Osteoblast (primary cell): ENCODE data around the gene LIPC. TPM values are rescaled to one million over a fixed set of nuclear protein-coding genes. Genes with fewer than 3 reads are reported as not detected.

Source experiments
- DNase-seq: peaks from one replicate; pipeline ENCODE4 v3.0.0; 2011; ENCODE audit warnings: low spot score, mixed read lengths; ENCODE audit not compliant: insufficient read length; ENCODE audit errors: missing footprints
- H2AFZ ChIP-seq: 2 replicates; pipeline ENCODE4 v1.6.0; 2011; ENCODE audit warnings: mild to moderate bottlenecking, low read length
- H3K27ac ChIP-seq: 2 replicates; pipeline ENCODE4 v1.5.1; 2011; ENCODE audit warnings: mild to moderate bottlenecking, low read depth, low read length, moderate library complexity
- H3K27me3 ChIP-seq: 2 replicates; pipeline ENCODE4 v1.6.0; 2012; ENCODE audit warnings: mild to moderate bottlenecking, control low read depth, inconsistent platforms, low read length, moderate library complexity; ENCODE audit not compliant: insufficient read depth
- H3K36me3 ChIP-seq: 2 replicates; pipeline ENCODE4 v1.5.1; 2011; ENCODE audit warnings: mild to moderate bottlenecking, low read length, control low read depth, moderate library complexity; ENCODE audit not compliant: insufficient read depth
- H3K4me1 ChIP-seq: 2 replicates; pipeline ENCODE4 v1.5.1; 2011; ENCODE audit warnings: mild to moderate bottlenecking, low read length, control low read depth, moderate library complexity; ENCODE audit not compliant: insufficient read depth
- H3K4me2 ChIP-seq: 2 replicates; pipeline ENCODE4 v1.6.0; 2011; ENCODE audit warnings: mild to moderate bottlenecking, low read length; ENCODE audit not compliant: insufficient read depth
- H3K4me3 ChIP-seq: fragments of 200-600 bp; sonication (generic); 3 replicates; pipeline ENCODE4 v1.5.1; 2012; ENCODE audit warnings: mild to moderate bottlenecking, low read length, inconsistent platforms; ENCODE audit not compliant: insufficient read depth
- H3K79me2 ChIP-seq: 2 replicates; pipeline ENCODE4 v1.6.0; 2012; ENCODE audit warnings: mild to moderate bottlenecking, low read length, control low read depth, inconsistent platforms; ENCODE audit not compliant: insufficient read depth
- H3K9me3 ChIP-seq: 2 replicates; pipeline ENCODE4 v1.5.1; 2011; ENCODE audit warnings: low read depth, low read length, control low read depth
- H4K20me1 ChIP-seq: 2 replicates; pipeline ENCODE4 v1.6.0; 2012; ENCODE audit warnings: mild to moderate bottlenecking, low read length, control low read depth; ENCODE audit not compliant: insufficient read depth
- total RNA-seq: library from RNA; depleted of rRNA; stranded (reverse); fragments of >200 nt; gene quantifications from 2 replicates; pipeline ENCODE4 v1.2.3, GENCODE V29; 2012
- TF ChIP-seq, protein P1 (sequence below): IDR thresholded peaks from 2 replicates; pipeline ENCODE4 v1.5.1; 2011; ENCODE audit warnings: mild to moderate bottlenecking, low read depth, low read length, moderate library complexity; ENCODE audit errors: extremely low read depth

The LIPC gene
- total RNA-seq, 1 donor: 1.1 TPM

DNA sequence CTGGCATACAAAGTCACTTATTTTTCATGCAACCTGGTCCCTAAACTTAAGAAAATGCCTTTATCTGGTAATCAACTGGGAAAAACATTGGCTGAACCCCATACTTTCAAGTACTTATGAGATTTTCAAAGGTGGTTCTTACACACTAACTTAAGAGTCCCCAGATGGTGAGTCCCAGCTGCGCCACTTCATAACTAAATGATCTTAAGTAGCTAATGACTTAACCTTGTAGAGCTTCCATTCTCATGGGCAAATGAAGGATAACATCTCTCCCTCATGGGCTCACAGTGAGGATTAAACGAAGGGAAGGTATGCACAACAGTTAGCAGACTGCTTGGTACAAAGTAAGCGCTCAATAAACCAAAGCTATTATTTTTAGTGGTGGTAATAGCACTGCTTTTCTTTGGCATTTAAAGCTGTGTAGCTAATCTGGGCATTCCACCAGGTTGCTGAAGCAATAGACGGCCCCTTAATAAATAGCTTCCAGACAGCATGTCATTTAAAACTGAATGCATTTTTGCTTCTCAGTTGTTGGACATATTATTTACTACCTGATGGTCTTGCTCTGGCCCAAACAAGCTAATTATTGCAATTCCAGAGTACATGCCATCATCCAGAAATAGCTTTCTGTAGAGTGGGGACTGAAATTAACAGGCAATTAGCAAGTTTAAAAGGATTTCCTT lies 55.4 kb downstream of the LIPC start:
- Histone ChIP-seq H3K27me3 (no peaks in the 10 kb centered on the region), H3K9me3 (no peaks in the 10 kb centered on the region), H3K4me2 (no peak overlapping the region), H3K4me1 (no peaks in the 10 kb centered on the region), H3K79me2 (no peaks in the 10 kb centered on the region), H3K4me3 (no peak overlapping the region), H2AFZ (no peak overlapping the region), H3K27ac (no peak overlapping the region), H3K36me3 (no peaks in the 10 kb centered on the region), H4K20me1 (no peaks in the 10 kb centered on the region)
- TF ChIP-seq, protein P1, sequence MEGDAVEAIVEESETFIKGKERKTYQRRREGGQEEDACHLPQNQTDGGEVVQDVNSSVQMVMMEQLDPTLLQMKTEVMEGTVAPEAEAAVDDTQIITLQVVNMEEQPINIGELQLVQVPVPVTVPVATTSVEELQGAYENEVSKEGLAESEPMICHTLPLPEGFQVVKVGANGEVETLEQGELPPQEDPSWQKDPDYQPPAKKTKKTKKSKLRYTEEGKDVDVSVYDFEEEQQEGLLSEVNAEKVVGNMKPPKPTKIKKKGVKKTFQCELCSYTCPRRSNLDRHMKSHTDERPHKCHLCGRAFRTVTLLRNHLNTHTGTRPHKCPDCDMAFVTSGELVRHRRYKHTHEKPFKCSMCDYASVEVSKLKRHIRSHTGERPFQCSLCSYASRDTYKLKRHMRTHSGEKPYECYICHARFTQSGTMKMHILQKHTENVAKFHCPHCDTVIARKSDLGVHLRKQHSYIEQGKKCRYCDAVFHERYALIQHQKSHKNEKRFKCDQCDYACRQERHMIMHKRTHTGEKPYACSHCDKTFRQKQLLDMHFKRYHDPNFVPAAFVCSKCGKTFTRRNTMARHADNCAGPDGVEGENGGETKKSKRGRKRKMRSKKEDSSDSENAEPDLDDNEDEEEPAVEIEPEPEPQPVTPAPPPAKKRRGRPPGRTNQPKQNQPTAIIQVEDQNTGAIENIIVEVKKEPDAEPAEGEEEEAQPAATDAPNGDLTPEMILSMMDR: no peak
- DNase-seq: no peak

DNA sequence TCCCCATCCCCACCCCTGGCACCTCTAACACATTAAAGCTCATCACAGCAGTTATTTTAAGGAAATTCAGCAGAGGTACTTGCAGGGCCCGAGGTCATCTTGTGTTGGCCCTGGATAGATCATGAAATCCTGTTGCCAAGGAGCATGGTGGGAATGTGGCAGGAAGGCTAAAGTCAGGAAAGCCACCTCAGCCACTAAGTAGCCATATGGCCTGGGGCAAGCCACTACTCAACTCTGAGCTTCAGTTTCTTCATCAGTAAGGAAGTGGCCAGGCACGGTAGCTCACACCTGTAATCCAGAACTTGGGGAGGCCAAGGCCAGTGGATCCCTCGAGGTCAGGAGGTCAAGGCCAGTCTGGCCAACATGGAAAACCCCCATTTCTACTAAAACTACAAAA lies 55.9 kb downstream of the LIPC start:
- Histone ChIP-seq H3K4me2 (no peak overlapping the region), H2AFZ (no peak overlapping the region), H3K36me3 (no peaks in the 10 kb centered on the region), H3K4me1 (no peaks in the 10 kb centered on the region), H3K4me3 (no peak overlapping the region), H3K9me3 (no peaks in the 10 kb centered on the region), H3K27me3 (no peaks in the 10 kb centered on the region), H3K27ac (no peak overlapping the region), H4K20me1 (no peaks in the 10 kb centered on the region), H3K79me2 (no peaks in the 10 kb centered on the region)
- DNase-seq: no peak
- TF ChIP-seq, protein P1: no peak

DNA sequence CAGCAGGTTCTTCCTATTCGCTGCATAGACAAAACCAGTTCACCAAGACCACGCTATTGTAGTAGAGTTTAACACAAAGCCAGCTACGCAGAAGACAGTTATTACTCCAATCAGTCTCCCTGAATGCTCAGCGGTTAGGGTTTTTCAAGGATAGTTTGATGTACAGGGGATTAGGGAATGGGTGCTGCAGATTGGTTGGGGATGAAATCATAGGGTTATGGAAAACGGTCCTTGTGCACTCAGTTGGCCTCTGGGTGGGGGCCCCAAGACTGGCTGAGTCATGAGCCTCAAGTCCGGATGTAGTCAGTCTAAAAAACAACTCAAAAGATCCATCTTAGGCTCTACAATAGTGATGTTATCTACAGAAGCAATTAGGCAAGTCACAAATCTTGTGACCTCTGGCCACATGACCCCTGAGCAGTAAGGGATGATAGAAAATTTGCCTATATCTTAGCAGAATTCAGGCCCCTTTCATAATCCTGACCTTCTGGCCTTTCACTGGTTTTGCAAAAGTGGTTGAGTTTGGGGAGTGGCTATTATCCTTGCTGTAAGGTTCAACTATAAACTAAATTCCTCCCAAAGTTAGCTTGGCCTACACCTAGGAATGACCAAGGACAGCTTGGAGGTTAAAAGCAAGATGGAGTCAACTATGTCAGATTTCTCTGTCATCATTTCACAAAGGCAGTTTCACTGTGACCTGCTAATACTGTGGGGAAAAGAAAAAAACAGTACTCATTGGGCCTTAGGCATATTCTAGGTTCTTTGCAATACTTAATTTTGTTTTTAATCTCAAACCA lies 57.7 kb downstream of the LIPC start:
- TF ChIP-seq, protein P1: no peak
- no peaks in the 10 kb centered on the region for H3K9me3 ChIP-seq
- no peak for DNase-seq
- H3K36me3 ChIP-seq: no peaks in the 10 kb centered on the region
- H3K4me2 ChIP-seq: no peak overlapping the region
- no peaks in the 10 kb centered on the region for H3K27me3 ChIP-seq
- no peaks in the 10 kb centered on the region for H4K20me1 ChIP-seq
- no peak overlapping the region for H3K4me3 ChIP-seq
- no peak overlapping the region for H3K27ac ChIP-seq
- H3K4me1 ChIP-seq: no peaks in the 10 kb centered on the region
- no peak overlapping the region for H2AFZ ChIP-seq
- H3K79me2 ChIP-seq: no peaks in the 10 kb centered on the region

DNA sequence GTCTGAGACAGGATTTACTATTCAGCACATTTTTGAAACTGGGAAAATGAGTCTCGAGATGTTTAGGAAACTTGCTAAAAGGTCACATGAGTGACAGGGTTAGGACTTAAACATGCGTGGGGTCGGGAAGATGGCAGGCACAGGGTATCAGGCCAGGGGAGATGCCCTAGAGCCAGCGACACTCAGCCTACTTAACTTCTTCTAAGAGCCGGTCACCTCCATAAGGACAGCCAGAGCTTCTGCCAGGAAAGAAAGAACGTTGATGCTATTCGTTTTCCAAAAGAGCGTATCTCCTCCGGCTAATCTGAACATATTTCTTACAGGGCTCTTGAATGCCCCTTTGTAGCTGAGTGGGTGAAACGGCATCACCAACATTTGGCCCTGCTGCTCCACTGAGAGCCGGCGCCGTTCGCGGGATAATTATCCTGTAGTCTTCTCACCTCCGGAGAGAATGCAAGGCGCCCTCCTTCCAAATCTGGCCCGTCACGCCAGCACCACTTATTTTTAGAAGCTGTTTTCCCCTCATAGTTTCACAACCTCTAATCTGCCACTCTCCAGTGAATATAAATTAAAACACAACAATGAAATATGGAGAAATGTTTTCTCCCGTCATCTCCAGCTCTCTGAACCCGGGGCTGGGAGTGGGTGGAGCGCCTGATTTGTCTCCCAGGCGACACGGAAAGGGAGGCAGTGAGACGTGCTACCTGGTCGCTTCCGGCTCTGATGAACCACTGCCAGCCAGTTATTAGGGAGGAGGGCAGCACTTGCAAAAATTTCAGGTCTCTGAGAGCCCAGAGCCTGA lies 58.5 kb downstream of the LIPC start:
- Histone ChIP-seq H3K79me2 (no peaks in the 10 kb centered on the region), H3K27me3 (no peaks in the 10 kb centered on the region), H3K9me3 (no peaks in the 10 kb centered on the region), H3K4me1 (no peaks in the 10 kb centered on the region), H3K27ac (no peak overlapping the region), H3K4me2 (no peak overlapping the region), H3K36me3 (no peaks in the 10 kb centered on the region), H3K4me3 (no peak overlapping the region), H4K20me1 (no peaks in the 10 kb centered on the region), H2AFZ (no peak overlapping the region)
- TF ChIP-seq, protein P1: no peak
- no peak for DNase-seq
